Measurements from ENCODE around the gene GAB3.
"Not testable (repeated sequence)": the region's sequence is repeated elsewhere in the genome, so short reads cannot be mapped to it uniquely, and the experiment has no call there.

GAB3 gene

GRCh38 chrX:154654372-154654771 lies 96.5 kb downstream of the GAB3 start:
- FAIRE-seq = no peak

- not testable (repeated sequence) for FAIRE-seq
Observed at GRCh38 chrX:154653413-154653812, 97.5 kb downstream of the GAB3 start, which contains the start of gene CTAG2. CTAG2 (minus strand) TSS chrX:154653579; CDS start chrX:154653515, 64 bp downstream.

- FAIRE-seq = no peak
Observed at GRCh38 chrX:154653048-154653401, 97.9 kb downstream of the GAB3 start.

GRCh38 chrX:154652311-154653047 lies 98.4 kb downstream of the GAB3 start:
- FAIRE-seq = no peak

GRCh38 chrX:154650221-154650510 lies 100.7 kb downstream of the GAB3 start:
- FAIRE-seq = no peak

DNA sequence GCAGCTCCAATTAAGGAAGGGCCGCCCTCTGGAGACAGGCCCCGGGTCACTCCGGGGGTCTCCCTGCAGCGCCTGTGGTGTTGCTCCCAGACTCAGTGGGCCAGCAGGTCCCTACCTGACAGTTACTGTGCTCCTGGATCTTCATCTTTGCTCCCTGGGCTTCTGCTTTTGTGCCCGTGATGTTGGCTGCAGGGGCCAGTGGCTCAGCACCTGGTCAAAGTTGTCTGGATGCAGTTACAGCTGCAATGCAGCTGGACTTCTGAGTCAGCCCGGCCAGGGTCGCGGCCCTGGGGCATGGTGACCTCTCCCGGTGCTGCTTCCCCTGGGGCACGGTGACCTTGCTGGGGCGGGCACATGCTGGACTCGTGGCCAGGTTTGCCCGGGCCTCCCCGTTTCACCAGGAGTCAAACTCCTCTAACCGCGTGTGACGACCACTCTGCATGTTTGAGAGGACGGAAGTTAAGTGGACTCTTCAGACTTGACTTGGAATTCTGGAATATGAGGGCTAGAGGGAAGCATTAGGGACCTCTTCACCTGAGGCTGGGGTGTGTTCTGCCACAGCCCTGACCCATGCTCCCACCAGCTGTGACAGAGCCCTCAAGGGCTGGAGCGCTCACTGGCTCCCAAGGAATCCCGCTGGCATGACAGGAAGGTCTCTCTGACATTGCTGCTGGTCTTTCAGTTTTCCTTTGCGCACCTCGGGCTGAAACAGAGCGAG lies 101.2 kb downstream of the GAB3 start:
- FAIRE-seq = no peak

GRCh38 chrX:154648931-154649330 lies 101.9 kb downstream of the GAB3 start:
- no peak for FAIRE-seq

DNA sequence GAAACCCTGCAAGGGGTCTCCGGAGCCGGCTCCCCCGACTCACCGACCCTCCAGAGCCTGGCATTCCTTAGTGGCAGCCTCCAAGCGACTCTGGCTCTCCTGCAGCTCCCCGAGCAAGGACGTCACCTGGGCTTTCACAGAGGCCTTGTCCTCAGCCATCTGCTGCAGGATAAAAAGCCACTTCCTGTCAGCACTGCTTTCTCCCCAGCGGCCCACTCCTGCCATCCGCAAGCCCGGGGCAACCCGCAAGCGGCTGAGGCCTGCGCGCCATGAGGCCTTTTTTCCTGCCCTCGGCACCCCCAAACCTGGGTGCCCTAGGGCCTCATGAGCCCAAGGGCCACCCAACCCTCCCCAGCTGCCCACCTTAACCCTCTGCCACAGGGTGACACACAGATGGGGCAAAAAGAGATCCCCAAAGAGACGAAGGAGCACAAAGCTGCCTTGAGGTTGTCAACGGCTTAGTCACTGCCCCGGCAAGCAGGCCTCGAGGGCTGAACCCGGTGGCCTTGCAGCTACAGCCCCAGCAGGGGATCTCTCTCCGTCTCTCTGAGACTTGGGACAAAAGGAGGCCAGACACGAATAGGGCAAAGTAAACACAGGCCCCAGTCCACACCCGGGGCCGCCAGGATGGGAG lies 105.0 kb downstream of the GAB3 start:
- not testable (repeated sequence) for FAIRE-seq

GRCh38 chrX:154643708-154644107 lies 107.2 kb downstream of the GAB3 start:
- not testable (repeated sequence) for FAIRE-seq

DNA sequence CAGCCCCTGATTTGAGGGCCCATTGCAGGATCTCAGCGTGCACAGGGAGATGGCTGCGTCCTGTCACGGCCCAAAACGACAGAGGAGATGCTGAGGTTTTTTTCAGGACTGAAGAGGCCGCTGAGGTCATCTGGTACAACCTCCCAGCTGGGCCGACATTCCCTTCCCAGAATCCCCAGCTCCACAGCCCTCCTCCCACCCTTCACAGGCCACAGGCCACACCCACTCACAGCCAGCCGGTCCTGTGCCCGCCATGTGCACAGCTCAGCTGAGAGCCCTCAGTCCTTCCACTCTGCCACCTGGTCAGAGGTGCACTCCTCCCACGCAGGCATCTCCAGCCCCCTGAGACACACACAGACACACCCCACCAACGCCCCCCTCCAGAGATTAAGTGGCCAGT lies 109.1 kb downstream of the GAB3 start:
- not testable (repeated sequence) for FAIRE-seq

GRCh38 chrX:154633661-154634060 lies 117.2 kb downstream of the GAB3 start:
- FAIRE-seq = not testable (repeated sequence)

DNA sequence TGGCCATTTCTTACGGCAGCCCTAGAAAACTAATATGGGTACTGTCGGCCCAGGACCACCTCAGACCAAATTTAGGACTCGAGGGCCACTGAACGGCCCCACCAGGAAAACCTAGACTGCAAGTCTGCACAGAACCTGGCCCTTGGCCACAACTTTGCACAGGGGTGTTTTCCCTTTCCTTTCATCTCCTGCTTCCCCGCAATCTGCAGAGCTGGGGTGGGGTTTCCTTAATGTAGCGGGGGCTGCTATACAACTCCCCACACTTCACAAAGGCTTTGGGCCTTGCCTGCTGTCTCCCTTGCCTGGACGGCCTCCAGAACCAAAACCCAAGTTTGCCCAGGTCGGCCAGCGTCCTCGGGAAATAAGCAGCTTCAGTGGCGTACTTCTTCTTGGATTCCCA lies 119.9 kb downstream of the GAB3 start:
- not testable (repeated sequence) for FAIRE-seq

GRCh38 chrX:154628960-154629359 lies 121.9 kb downstream of the GAB3 start:
- not testable (repeated sequence) for FAIRE-seq

Measured in TTC549 (cell line).